HG02623 (cell line): ENCODE measurements around the gene TRIM58.

ENCODE experiments used
- ATAC-seq: cut with Tn5 transposase; IDR thresholded peaks from one replicate; pipeline ENCODE4 v1.9.1; 2021; ENCODE audit warnings: moderate library complexity; ENCODE audit not compliant: unreplicated experiment

TRIM58 gene, protein sequence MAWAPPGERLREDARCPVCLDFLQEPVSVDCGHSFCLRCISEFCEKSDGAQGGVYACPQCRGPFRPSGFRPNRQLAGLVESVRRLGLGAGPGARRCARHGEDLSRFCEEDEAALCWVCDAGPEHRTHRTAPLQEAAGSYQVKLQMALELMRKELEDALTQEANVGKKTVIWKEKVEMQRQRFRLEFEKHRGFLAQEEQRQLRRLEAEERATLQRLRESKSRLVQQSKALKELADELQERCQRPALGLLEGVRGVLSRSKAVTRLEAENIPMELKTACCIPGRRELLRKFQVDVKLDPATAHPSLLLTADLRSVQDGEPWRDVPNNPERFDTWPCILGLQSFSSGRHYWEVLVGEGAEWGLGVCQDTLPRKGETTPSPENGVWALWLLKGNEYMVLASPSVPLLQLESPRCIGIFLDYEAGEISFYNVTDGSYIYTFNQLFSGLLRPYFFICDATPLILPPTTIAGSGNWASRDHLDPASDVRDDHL

DNA sequence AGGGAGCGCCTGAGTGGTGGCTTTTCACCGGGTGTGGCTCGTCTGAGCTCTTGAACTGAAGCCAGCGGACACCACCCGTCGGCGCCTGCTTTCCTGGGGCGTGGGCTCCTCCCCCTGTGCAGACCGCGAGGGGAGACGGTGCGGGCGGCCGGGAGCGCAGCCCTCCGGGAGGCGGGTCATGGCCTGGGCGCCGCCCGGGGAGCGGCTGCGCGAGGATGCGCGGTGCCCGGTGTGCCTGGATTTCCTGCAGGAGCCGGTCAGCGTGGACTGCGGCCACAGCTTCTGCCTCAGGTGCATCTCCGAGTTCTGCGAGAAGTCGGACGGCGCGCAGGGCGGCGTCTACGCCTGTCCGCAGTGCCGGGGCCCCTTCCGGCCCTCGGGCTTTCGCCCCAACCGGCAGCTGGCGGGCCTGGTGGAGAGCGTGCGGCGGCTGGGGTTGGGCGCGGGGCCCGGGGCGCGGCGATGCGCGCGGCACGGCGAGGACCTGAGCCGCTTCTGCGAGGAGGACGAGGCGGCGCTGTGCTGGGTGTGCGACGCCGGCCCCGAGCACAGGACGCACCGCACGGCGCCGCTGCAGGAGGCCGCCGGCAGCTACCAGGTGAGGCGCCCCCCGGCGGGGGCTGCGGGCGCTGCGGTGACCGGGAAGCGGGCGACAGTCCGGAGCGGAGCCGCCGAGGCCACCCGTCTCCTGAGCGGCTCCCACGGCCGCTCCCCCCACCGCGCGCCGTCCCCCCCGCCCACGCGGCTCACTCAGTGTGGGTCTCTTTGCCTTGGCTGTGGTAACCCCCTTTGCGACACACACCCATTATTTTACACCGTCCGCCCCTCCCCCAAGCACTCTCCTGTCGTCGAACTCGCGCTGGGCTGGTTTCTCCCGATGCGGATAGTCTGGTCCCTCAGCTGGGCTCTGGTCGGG lies at the start of gene TRIM58:
Gene TRIM58 (plus strand): TSS at position 119 of the 916 bp plus-strand sequence. CDS start 60 bp downstream, at position 179.
- peak; percentile 45 for ATAC-seq

DNA sequence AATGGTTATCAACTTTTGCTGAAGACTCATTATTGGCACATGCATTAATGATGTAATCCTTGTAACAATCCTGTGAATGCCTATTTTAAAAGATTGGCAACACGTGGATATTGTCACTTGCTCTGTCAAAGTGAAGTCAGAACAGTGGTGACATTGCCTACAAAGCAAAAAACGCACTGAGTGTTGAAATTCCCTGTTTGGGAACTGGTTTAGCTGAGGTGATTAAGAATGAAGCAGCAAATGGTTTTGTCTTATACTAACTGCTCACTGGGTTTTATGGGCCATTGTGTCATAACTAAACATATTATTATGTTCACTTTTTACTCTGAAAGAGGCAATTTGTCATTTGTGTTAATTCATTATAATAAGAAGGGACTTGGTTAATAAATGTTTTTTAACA lies 44.4 kb upstream of the TRIM58 start:
- no peak for ATAC-seq

DNA sequence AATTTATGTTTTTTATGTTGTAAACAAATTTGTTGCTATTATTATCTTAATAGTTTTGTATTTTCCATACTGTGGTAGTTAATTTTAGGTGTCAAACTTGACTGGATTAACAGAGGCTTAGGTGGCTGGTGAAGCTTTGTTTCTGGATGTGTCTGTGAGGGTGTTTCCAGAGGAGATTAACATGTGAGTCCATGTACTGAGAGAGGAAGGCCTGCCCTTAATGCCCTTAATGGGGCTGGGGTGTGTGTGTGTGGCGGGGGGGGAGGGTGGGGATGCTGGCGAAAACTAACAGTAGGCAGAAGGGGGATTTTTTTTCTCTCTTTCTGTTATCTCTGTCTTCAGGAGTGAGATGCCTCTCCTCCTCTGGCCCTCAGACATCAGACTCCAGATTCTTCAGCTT lies 34.9 kb upstream of the TRIM58 start:
- ATAC-seq: no peak

DNA sequence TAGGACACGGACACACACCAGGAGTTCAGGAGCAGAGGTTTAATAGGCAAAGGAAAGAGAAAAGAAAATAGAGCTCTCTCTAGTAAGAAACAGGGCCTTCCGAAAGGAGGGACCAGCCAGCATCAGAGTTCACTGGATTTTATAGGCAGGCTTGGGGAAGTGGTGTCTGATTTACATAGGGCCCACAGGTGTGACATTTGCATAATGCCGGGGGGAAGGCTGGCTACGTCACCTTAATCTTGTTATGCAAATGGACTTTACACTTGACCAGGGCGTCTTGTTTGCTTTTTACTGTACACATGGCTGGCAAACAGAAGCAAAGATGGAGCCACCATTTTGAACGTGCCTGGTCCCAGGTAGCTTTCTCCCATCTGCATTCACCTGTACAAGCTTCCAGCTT lies 33.0 kb upstream of the TRIM58 start, which contains the start of gene OR14A16:
Gene OR14A16 (minus strand): TSS at position 97 of the 400 bp plus-strand sequence. CDS start 8,390 bp downstream, outside the sequence.
- no peak for ATAC-seq

DNA sequence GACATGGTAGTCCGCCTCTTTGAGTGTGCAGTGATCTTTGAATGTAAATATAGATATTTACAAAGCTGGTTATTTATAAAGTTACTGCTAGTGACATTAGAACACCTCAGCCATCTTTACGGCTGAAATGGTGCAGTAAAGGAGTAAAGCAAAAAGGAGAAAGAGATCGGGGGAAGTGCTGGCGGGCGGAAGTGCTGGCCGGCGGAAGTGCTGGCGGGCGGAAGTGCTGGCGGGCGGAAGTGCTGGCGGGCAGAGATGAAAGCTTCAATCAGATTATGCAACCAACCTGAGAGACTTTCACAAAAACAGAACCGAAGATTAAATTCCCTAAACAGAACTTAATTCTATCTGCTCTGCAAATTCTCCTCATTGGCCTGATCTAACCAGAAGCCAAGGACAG lies 31.6 kb upstream of the TRIM58 start:
- ATAC-seq: no peak

DNA sequence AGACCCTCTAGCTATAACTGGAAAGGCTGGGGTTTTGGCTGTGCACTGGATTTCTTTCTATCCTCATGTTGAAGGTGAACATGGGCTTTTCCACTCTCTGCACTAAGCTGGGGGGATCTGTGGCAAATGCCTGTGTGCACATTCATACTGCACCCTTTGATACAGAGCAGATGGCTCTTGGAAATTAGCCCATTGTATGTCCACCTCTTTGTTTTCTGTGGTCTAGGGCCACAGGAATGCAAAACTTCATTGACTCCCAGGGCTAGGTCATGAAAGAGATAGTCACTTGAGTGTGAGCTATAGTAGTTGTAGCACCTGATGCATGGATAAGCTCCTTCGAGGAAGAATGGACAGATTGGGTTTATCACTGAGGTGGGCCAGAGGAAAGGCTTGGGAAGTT lies 27.3 kb upstream of the TRIM58 start:
- no peak for ATAC-seq

DNA sequence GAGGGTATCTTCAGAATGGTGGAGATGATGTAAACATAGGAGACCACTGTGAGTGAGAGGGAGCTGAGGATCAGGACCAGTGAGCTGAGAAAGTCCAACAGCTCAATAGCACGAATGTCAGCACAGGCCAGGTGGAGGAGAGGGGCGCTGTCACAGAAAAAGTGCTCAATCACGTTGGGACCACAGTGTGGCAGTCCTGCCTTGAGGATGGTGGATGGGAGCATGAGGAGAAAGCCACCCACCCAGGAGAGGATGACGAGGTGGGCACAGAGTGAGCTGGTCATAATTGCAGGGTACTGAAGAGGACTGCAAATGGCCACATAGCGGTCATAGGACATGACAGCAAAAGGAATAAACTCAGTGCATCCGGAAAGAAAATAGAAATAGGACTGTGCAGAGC lies 23.4 kb upstream of the TRIM58 start:
- no peak for ATAC-seq

DNA sequence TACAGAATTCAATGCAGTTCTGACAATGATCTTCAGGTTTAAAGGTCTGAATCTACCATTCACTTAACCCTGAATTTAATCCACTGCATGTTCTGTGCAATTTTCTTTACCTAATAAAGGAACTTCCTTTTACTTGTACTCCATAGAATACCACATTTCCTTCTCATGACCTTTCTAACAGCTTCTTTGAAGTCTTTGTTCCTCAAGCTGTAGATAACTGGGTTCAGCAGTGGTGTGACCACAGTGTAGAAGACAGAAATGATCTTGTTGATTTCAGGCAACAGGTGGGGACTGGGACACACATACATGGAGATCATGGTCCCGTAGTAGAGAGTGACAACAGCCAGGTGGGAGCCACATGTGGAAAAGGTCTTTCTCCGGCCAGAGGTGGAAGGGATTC lies 16.2 kb upstream of the TRIM58 start:
- ATAC-seq: no peak

DNA sequence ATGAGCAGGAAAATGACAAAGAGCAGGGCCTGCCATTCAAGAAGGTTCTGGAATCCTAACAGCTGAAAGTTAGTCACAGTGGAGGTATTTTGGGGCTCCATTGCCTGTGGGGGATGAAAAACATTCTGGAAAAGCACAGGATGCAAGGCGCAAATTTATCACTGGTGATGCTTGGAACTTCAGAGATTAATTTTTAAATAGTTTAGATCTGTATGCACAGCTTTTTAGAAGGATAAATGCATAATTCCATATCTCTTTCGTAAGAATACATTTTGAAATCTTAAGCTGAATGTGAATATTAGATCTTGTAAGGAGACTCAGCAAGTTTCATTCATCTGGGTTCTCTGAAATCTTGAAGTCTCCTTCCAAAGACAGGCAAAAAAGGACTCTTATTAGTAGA lies 15.2 kb upstream of the TRIM58 start, which contains the start of gene OR11L1:
Gene OR11L1 (minus strand): TSS at position 101 of the 400 bp plus-strand sequence. CDS start 0 bp downstream, at position 101.
- no peak for ATAC-seq

DNA sequence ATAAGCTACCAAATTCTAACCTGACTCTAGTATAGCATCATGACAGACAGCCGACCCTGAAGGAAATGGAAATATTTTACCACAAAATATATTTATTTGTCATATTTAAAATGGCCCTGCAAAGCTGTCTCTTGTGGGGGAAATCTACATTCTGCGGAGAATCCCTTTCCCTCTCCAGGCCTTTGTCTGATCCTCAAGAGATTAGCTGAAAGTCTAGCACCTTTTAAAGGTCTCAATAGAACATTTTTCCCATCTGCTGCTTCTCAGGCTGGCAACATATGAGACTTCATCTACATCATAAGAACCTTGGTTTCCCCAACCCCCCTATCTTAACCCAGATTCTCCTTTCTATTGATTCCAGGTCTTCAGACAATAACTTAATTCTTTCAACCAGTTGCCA lies 13.6 kb upstream of the TRIM58 start:
- ATAC-seq: no peak

DNA sequence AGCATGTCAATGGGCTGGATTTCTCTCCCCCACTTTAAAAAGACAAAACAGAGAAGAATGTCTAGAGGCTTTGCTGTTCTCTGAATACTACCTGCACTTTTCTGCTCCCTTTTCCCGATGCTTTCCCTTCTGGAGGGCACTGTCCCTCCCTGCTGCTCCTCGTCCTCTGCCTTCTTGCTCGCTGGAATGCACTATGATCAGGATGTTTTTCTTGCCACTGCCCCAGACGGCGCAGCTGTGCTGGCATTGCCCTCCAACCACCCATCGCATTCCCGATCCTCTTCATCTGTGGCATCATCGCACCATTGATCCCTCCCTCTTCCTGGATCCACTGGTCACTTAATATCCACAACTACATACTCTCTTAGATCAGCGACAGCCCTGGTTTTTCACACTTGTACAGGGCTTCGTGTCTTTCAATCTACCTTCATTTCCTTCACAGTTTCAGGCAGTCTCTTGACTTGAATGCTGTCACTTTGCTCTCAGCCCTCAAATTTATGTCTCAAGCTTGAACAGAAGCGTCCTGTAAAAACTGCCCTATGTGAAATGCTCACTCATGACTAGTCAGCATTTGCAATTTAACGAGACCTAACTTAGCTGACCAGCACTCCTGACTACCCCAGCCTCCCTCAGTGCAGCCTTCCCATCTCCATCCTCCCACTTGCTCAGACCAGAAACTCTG lies 11.8 kb upstream of the TRIM58 start:
- ATAC-seq: no peak

DNA sequence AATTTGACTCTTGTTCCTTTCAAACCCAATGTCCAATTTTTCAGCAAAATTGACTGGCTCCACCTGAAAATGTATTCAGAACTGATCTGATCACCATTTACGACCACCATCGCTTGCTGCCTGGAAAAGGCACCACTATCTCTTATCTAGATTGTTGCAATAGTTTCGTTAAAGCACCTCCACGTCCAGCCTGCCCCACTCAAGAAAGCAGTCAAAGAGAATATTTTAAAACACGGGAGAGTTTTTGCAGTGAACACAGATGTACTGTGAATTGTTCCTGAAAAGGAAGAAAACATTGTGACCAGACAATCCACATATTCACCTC lies 11.3 kb upstream of the TRIM58 start:
- ATAC-seq: no peak

DNA sequence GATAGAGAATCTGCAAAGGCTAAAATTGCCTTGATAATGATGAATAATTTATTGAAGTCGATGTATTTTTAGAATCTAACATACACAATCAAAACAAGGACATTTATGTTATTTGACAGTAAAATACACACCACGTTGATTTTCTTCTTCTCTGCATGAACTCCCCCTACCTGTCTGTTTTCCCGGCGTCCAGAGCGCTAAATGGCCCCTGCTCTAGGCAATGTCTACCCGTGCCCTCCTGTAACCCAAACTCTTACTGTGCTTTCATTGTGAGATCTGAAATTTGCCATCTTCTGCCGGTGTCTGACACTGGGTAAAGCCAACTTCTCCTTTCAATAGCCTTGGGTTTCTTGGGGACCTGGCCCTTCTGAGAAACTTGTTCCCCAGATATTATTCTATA lies 8.6 kb upstream of the TRIM58 start:
- no peak for ATAC-seq

DNA sequence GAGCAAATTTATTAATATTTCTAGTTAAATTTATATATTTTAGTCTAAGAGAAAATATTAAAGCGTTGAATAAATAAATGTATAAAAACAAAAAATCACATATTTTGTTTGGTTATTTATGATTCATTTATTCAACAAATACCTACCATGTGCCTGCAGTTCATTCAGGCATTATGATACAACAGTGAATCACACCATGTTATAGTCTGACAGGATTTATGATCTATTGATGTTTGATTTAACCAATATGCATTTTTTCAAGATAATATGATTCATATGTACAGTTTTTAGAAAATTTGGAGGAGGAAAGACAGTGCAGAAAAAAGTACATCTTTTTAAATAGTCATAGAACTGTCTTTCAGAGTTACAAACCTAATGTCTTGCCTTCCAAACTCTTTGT lies 7.4 kb upstream of the TRIM58 start:
- ATAC-seq: no peak

DNA sequence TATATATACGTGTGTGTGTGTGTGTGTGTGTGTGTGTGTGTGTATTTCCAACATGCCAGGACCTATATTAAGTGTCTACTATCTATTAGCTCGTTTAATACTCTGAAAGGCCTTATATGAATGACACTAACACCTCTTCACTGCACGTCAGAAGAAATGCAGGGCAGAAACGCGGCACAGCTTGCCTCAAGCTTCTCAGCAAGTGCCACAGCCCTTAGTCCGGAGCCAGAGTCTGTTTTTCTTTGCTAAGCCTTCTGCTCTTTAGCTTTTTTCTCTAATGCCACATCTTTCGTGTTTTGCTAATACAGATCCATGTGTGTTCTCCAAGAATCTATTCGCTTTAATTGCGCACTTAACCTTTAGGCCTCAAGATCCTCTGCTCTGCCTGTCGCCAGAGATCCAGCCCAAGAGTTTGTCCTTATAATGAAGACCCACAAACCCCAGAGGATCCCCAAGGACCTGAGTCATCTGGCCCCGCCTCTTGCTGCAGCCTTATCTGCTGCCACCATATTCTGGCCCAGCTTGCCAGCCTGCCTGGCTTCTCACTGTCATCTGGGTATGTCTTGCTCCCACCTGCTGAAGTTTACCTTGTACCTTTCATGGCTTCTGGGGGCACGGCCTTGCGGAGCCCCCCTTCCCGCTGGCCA lies 2.0 kb upstream of the TRIM58 start:
- no peak for ATAC-seq

DNA sequence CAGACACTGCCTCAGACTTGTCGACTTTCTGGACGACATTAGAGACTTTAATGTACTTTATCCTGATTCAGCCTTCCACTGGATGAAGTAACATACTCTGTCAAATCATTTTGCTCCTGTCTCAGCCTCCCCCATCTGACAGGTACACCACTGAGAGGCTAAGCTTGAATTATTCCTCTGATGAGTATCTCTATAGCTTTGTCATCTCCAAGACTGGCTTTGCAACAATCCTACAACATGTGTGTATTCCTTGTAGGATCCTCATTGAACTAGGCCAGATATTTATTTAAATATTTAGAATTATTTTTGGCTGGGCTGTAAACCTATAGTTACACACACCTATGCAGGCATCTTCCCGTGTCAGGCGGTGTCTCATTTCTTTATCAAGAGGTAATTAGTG lies 1.1 kb upstream of the TRIM58 start:
- ATAC-seq: no peak

DNA sequence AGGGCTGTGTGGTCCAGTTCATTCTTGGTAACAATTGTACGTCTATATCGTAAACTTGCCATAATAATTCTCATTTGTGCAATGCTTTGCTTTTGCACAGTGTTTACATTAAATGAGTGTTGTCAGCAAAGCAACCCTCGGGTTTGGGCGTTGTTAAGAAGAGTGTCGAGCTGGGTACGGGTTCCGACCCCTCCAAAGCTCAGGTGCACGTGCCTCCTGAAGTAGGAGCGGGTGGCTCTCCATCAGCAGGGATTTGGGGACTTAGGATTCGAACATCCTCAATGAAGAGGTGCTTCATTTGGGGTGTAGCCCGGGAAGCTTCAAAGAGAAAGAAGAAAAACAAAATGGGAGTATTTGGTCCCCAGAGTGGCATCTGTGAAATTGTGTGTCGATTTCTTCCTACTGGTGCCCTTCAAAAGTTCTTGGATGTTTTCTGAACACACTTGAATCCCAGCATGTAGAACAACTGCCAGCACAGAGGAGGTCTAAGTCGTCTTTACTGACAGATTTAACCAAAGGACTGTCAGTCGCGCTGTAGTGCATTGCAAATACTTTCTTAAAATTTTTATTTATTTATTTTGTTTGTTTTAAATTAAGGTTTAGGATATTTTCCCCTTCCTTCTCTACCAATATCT lies 1.1 kb downstream of the TRIM58 start:
- no peak for ATAC-seq

DNA sequence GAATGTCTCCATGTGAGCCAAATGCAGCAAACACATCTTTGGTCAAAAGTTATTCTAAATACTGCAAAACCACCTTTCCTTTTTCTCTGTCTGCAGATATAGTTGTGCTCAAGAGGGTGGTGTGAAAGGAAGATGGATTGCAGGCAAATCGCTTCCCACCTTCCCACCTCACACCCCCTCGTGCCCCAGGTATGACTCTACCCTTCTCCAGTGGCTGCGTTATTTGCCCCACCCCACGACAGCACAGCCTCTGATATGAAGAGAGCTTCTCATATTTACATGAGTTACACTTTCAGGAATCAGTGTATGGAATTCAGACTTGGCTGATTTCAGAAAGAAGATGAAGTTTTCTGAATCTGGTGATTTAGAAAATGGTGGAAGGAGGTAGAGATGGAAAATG lies 5.8 kb downstream of the TRIM58 start:
- no peak for ATAC-seq

DNA sequence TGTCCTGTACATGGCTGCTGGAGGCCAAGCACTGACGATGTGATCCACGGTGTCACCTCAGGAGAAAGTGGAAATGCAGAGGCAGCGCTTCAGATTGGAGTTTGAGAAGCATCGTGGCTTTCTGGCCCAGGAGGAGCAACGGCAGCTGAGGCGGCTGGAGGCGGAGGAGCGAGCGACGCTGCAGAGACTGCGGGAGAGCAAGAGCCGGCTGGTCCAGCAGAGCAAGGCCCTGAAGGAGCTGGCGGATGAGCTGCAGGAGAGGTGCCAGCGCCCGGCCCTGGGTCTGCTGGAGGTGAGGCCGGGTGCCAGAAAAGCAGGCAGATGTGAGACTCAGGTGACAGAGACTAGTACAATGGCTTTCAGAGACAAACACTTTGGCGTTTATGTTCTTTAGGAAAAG lies 7.7 kb downstream of the TRIM58 start:
- ATAC-seq: no peak

DNA sequence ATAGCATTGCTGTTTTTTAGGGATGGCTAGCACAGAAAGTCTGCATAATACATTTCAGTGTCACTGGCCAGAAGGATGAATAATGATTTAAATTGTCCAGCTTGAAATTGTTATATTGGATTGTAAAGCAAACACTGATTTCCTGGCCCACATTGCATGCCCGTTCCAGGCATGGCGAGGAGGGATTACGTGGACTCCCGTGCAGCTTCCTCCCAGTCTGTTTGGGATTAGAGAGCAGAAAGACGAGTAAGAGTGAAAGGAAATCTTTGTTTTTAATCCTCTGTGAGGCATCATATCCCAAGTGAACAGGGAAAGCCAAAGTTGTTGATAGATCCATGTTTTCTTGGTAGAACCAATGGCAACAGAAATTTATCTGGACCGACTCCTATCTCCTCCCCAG lies 8.4 kb downstream of the TRIM58 start:
- ATAC-seq: no peak
